ENCODE measurements around the gene UBE2G2. TPM values are rescaled to one million over a fixed set of nuclear protein-coding genes. Genes with fewer than 3 reads are reported as not detected.

The UBE2G2 gene
- total and polyA plus RNA-seq, 2 of the 4 experiments (the other 2 are of a cell fraction): 65.4 to 91.7 TPM

DNA sequence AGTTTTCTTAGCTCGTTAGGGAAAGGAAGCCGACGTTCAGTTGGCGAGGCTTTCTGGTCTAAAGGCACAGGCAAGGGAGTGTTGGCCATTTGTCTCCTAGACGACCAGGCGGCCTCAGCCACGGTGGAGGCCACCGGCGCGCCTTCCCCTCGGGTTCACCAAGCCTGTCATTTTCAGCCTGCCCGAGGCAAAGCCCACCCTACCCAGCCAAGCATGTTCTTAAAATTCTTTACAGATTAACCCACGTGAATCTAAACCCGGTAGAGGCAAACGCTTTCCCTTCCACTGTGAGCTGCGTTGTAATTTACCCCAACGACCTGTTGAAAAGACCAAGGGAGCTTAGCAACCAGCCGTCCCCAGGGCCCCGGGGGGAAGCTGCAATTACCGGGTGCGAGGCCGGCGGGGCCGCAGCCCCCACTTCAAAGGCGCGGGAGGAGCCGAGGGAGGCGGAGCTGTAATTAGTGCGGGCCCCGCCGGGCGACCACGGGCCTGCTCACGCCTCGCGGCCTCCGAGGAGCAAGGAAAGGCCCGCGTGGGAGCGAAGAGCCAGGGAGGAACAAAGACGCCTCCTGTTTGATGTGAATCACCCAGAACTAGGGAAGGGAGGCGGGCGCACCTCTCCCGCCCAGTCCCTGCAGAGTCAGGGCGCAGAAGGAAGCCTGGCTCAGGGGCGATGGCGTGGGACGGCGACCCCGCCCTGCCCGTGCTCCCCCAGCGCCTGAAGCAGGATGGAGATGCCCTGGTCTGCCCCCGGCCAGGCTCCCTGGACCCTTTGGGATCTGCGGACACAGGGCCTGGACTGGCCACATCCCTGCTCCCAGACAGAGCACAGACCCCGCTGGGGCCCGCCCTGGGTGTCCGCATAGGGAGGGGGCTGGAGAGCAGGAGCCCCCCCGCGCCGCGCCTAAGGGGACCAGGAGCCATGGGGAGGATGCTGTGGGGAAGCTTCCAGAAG is 78.2 kb downstream of the UBE2G2 start:
- no peak overlapping the region for H2AFZ ChIP-seq (replicated peaks; ENCODE audit: low read length, poor library complexity)
- dilution Hi-C loops (cut with HindIII; ENCODE audit: low sequenced_read_pairs, unreplicated experiment): no loop called here

More for the DNA sequence above, 78.2 kb downstream of the UBE2G2 start:
- no peak overlapping the region for H3K9ac ChIP-seq (ENCODE audit: low read depth, low read length)
- H3K4me1 ChIP-seq (ENCODE audit: control insufficient read depth, insufficient read depth, low read length): no peaks in the 10 kb centered on the region
- WGBS, 2 experiments (ENCODE audit: extremely low coverage in 2 of 2, insufficient read length in 1 of 2): 16% methylated on average over 29 of the region's 61 CpGs; no CpG with 5 or more reads in 1 of the 2 experiments
- no peaks in the 10 kb centered on the region for H3K36me3 ChIP-seq (ENCODE audit: control insufficient read depth, insufficient read depth, low read length)
- H3K9me1 ChIP-seq (ENCODE audit: insufficient read depth, low read length): no peaks in the 10 kb centered on the region
- no peak overlapping the region for H3K18ac ChIP-seq (ENCODE audit: low read depth, low read length)
- no peak overlapping the region for H3K27ac ChIP-seq (ENCODE audit: insufficient read depth, low read length)
- H3K9me3 ChIP-seq (ENCODE audit: control insufficient read depth, insufficient read depth, low read length): no peaks in the 10 kb centered on the region
- no peak overlapping the region for H4K8ac ChIP-seq (ENCODE audit: low read depth in 2 of 2, low read length in 2 of 2)
- POLR2A ChIA-PET (ENCODE audit: unreplicated experiment): no interaction called here
- CTCF ChIA-PET: no interaction called here
- no peak overlapping the region for H2AK5ac ChIP-seq (ENCODE audit: low read depth, low read length)
- intact Hi-C loops (cut with micrococcal nuclease) (no loop called here), in situ Hi-C loops (cut with MboI; ENCODE audit: low sequenced_read_pairs) (no loop called here)
- H3K27me3 ChIP-seq (ENCODE audit: control insufficient read depth, insufficient read depth, low read length): peaks cover 41% of the 10 kb centered on the region
- no peaks in the 10 kb centered on the region for H4K20me1 ChIP-seq (ENCODE audit: insufficient read depth, low read length)
- H3K14ac ChIP-seq (replicated peaks; ENCODE audit: low read depth, low read length): no peak overlapping the region
- no peak overlapping the region; the same call in 1 of the 2 replicates for H3K4me2 ChIP-seq (ENCODE audit: low read depth, low read length)
- H3K4me3 ChIP-seq (ENCODE audit: insufficient read depth, low read depth, low read length): no peak overlapping the region
- no peak for ATAC-seq (ENCODE audit: low read depth)
- DNase-seq: no peak
- H3K79me1 ChIP-seq (ENCODE audit: low read depth in 1 of 2, low read length in 2 of 2): no peaks in the 10 kb centered on the region
- no peak overlapping the region for H2BK15ac ChIP-seq (ENCODE audit: low read depth, low read length)
- no peak overlapping the region for H3K23ac ChIP-seq (ENCODE audit: low read depth, low read length)
- H3K56ac ChIP-seq (ENCODE audit: extremely low read depth, insufficient read depth, low read length): no peak overlapping the region
- no peak overlapping the region for H2AK9ac ChIP-seq (replicated peaks; ENCODE audit: low read depth, low read length, poor library complexity)
- no peak overlapping the region for H4K91ac ChIP-seq (ENCODE audit: insufficient read depth, low read depth, low read length)
- no TSS peak for BruUV-seq (replicated peaks)
- H2BK120ac ChIP-seq (ENCODE audit: low read depth, low read length): no peak overlapping the region
- H2BK5ac ChIP-seq (ENCODE audit: low read depth, low read length, poor library complexity, severe bottlenecking): no peak overlapping the region
- TF ChIP-seq POLR2A (IDR thresholded peaks at IDR 0.05; ENCODE audit: low read depth, low read length) (no peak), SMC3 (IDR thresholded peaks at IDR 0.05; ENCODE audit: low read depth, low read length) (no peak), MAZ (IDR thresholded peaks at IDR 0.05; ENCODE audit: borderline replicate concordance, low read depth, low read length) (no peak), FOS (IDR thresholded peaks at IDR 0.05; ENCODE audit: low read depth, low read length) (no peak), BHLHE40 (IDR thresholded peaks at IDR 0.05; ENCODE audit: low read depth, low read length) (no peak), CEBPB (IDR thresholded peaks at IDR 0.05; ENCODE audit: low read depth, low read length) (no peak), MXI1 (IDR thresholded peaks at IDR 0.05; ENCODE audit: borderline replicate concordance, low read depth, low read length) (no peak), CHD1 (IDR thresholded peaks at IDR 0.05; ENCODE audit: low read depth, low read length) (no peak), MAFK (IDR thresholded peaks at IDR 0.05; ENCODE audit: low read depth, low read length) (no peak), RCOR1 (IDR thresholded peaks at IDR 0.05; ENCODE audit: insufficient replicate concordance, low read length) (no peak), RAD21 (IDR thresholded peaks at IDR 0.05; ENCODE audit: low read length) (no peak), RFX5 (IDR thresholded peaks at IDR 0.05; ENCODE audit: low read depth, low read length) (no peak)
- TF ChIP-seq, protein P1, sequence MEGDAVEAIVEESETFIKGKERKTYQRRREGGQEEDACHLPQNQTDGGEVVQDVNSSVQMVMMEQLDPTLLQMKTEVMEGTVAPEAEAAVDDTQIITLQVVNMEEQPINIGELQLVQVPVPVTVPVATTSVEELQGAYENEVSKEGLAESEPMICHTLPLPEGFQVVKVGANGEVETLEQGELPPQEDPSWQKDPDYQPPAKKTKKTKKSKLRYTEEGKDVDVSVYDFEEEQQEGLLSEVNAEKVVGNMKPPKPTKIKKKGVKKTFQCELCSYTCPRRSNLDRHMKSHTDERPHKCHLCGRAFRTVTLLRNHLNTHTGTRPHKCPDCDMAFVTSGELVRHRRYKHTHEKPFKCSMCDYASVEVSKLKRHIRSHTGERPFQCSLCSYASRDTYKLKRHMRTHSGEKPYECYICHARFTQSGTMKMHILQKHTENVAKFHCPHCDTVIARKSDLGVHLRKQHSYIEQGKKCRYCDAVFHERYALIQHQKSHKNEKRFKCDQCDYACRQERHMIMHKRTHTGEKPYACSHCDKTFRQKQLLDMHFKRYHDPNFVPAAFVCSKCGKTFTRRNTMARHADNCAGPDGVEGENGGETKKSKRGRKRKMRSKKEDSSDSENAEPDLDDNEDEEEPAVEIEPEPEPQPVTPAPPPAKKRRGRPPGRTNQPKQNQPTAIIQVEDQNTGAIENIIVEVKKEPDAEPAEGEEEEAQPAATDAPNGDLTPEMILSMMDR (conservative IDR thresholded peaks at IDR 0.05; ENCODE audit: low read depth, low read length): no peak
- TF ChIP-seq, protein P2, sequence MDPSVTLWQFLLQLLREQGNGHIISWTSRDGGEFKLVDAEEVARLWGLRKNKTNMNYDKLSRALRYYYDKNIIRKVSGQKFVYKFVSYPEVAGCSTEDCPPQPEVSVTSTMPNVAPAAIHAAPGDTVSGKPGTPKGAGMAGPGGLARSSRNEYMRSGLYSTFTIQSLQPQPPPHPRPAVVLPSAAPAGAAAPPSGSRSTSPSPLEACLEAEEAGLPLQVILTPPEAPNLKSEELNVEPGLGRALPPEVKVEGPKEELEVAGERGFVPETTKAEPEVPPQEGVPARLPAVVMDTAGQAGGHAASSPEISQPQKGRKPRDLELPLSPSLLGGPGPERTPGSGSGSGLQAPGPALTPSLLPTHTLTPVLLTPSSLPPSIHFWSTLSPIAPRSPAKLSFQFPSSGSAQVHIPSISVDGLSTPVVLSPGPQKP (IDR thresholded peaks at IDR 0.05; ENCODE audit: borderline replicate concordance, low read depth, low read length): no peak
- TF ChIP-seq, protein P3, sequence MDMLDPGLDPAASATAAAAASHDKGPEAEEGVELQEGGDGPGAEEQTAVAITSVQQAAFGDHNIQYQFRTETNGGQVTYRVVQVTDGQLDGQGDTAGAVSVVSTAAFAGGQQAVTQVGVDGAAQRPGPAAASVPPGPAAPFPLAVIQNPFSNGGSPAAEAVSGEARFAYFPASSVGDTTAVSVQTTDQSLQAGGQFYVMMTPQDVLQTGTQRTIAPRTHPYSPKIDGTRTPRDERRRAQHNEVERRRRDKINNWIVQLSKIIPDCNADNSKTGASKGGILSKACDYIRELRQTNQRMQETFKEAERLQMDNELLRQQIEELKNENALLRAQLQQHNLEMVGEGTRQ (IDR thresholded peaks at IDR 0.05; ENCODE audit: low read depth, low read length): no peak
- H3K4ac ChIP-seq (ENCODE audit: low read depth, low read length): no peak overlapping the region
- no peak overlapping the region for H2BK20ac ChIP-seq (ENCODE audit: low read depth, low read length)
- H4K5ac ChIP-seq (ENCODE audit: low read depth, low read length): no peak overlapping the region
